Body of pancreas (tissue), 4 donors: Measurements from ENCODE around the gene ALDH1A3.

Experiments used
- CTCF ChIP-seq, 7 experiments: fragments of 450-650 bp in 4 of 7; fragments of 200-600 bp in 3 of 7; sonication (generic) in 3 of 7; IDR thresholded peaks; one replicate each; pipeline ENCODE4 v1.5.1; 2016 to 2019; ENCODE audit warnings: antibody characterized with exemption in 7 of 7
- POLR2A ChIP-seq, 3 donors: fragments of 450-650 bp; IDR thresholded peaks; one replicate each; pipeline ENCODE4 v1.6.1; 2016; ENCODE audit warnings: antibody characterized with exemption in 3 of 3, mild to moderate bottlenecking in 2 of 3

- TF ChIP-seq CTCF (IDR thresholded peaks at IDR 0.05) (no peak), POLR2A (IDR thresholded peaks at IDR 0.05) (no peak)
Observed at GRCh38 chr15:100878648-100879047, 983 bp upstream of the ALDH1A3 start.
